ENCODE data around the gene ALK.

DNA sequence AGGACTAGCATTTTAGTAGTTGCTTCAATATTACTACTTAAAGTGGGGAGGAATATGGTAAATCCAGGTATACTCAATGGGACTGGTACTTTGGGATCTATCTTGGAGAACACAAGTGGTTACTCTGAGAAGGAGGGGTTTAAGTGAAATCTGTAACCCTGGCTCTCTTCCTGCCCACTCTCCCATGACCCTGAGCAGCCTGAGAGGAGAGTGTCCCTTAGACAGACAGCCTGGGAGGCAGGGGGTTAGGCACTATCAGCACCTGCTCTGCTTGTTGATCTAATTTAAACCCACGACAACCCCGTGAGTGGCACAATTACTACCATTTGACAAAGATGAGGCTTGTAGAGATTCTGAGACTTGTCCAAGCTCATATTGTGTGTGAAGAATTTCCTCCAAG is 395.5 kb downstream of the ALK start:
- no peak for TF ChIP-seq SUZ12 (IDR thresholded peaks at IDR 0.05; ENCODE audit: extremely low read depth, insufficient read depth, insufficient read length)
- TF ChIP-seq ZNF274 (IDR thresholded peaks at IDR 0.05; ENCODE audit: low read depth, low read length), result no peak
- TF ChIP-seq YY1 (IDR thresholded peaks at IDR 0.05; ENCODE audit: insufficient read depth, insufficient read length), result no peak

All from NT2/D1 (cell line).